D721Med (cell line): ENCODE measurements around the gene PANX2.

Source experiments
- DNase-seq: peaks from one replicate; pipeline ENCODE4 v3.0.0; 2011; ENCODE audit warnings: low spot score; ENCODE audit not compliant: insufficient read length
- FAIRE-seq: peaks from 2 replicates; lab custom pipeline; 2011; peaks lifted over from hg19 to GRCh38; lab: Jason Lieb, UNC
- TF ChIP-seq, protein P1 (sequence below): IDR thresholded peaks from 2 replicates; pipeline ENCODE4 v1.5.1; 2012; ENCODE audit warnings: mild to moderate bottlenecking, control low read depth; ENCODE audit not compliant: insufficient read depth; ENCODE audit errors: missing control alignments

Gene PANX2

GRCh38 chr22:50217543-50218152, 47.1 kb downstream of the PANX2 start:
- TF ChIP-seq, protein P1, sequence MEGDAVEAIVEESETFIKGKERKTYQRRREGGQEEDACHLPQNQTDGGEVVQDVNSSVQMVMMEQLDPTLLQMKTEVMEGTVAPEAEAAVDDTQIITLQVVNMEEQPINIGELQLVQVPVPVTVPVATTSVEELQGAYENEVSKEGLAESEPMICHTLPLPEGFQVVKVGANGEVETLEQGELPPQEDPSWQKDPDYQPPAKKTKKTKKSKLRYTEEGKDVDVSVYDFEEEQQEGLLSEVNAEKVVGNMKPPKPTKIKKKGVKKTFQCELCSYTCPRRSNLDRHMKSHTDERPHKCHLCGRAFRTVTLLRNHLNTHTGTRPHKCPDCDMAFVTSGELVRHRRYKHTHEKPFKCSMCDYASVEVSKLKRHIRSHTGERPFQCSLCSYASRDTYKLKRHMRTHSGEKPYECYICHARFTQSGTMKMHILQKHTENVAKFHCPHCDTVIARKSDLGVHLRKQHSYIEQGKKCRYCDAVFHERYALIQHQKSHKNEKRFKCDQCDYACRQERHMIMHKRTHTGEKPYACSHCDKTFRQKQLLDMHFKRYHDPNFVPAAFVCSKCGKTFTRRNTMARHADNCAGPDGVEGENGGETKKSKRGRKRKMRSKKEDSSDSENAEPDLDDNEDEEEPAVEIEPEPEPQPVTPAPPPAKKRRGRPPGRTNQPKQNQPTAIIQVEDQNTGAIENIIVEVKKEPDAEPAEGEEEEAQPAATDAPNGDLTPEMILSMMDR = no peak
- FAIRE-seq = no peak
- no peak for DNase-seq

DNA sequence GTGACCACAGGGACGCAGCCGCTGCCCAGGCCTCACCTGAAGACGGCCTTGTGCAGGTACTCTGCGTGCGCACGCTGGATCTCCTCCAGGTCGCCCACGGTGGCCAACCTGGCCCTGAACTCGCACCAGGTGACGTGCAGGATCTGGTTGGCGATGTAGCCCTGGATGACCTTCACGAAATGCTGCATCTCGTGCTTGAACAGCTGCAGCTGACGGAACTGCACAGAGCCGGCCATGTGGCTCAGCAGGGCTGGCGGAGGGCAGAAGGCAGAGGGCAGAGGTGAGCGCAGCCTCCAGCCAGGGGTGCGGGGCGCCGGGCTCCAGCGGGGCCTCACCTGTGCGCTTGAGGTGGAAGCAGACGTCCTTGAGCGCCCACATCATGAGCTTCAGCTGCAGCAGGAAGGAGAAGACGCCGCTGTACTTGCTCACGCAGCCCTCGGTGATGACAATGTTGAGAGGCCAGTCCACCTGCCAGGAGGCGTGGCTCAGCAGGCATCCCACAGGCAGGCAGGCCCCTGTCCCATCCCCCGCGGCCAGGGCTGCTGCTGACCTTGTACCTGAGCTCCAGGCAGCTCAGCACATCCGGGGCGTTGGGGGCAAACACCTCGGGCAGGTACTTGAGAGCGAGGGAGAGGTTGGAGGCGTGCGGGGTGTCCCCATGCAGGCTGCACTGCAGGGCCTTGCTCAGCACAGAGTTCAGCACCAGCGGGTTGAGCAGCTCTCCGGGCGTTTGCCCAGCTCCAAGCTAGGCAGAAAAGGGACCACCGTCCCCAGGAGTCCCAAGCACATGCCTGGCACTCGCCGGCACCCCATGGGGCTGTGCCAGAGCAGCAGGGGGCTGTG, 47.8 kb downstream of the PANX2 start:
- no peak for DNase-seq
- TF ChIP-seq, protein P1 = no peak
- FAIRE-seq = no peak

- DNase-seq (peak; percentile 59), FAIRE-seq (no peak)
- TF ChIP-seq, protein P1 = no peak
Observed at GRCh38 chr22:50218996-50219727, 48.6 kb downstream of the PANX2 start.

- DNase-seq = no peak
- FAIRE-seq = no peak
- TF ChIP-seq, protein P1 = no peak
Observed at GRCh38 chr22:50219800-50220602, 49.5 kb downstream of the PANX2 start.

- DNase-seq (no peak), FAIRE-seq (no peak)
- TF ChIP-seq, protein P1 = no peak
Observed at GRCh38 chr22:50220603-50221409, 50.3 kb downstream of the PANX2 start.
